OCI-LY7 (cell line): Measurements from ENCODE around the gene HSBP1L1. TPM values are rescaled to one million over a fixed set of nuclear protein-coding genes. Genes with fewer than 3 reads are reported as not detected.

Experiments used
- BruUV-seq: library from RNA; stranded (reverse); fragments of 400-500 nt; replicated peaks from 2 replicates; lab custom pipeline; 2021; lab: Mats Ljungman, UMichigan
- CTCF ChIA-PET: fragments of 300-600 bp; sonication (Branson Sonifier 250); formaldehyde crosslinking; loops from one replicate; lab custom pipeline; 2022; ENCODE audit warnings: antibody characterized with exemption; ENCODE audit not compliant: unreplicated experiment; lab: Charles Lee
- POLR2A ChIA-PET: fragments of 300-600 bp; sonication (Branson Sonifier 250); formaldehyde crosslinking; loops from one replicate; lab custom pipeline; 2022; ENCODE audit warnings: antibody characterized with exemption; lab: Charles Lee
- DNase-seq: peaks from one replicate; pipeline ENCODE4 v3.0.0-alpha.2; 2015; ENCODE audit warnings: low spot score
- H2AFZ ChIP-seq: fragments of 200-600 bp; sonication (generic), shearing (Covaris generic); 2 replicates; pipeline ENCODE4 v1.6.1; 2014; ENCODE audit warnings: mild to moderate bottlenecking, antibody characterized with exemption, low read length, moderate library complexity
- H3K27ac ChIP-seq: fragments of 200-600 bp; sonication (generic); 2 replicates; pipeline ENCODE4 v1.5.1; 2014; ENCODE audit warnings: mixed run types, low read depth, mild to moderate bottlenecking, moderate library complexity, low read length, inconsistent platforms; ENCODE audit not compliant: poor library complexity, severe bottlenecking
- H3K36me3 ChIP-seq: fragments of 200-600 bp; sonication (generic); 2 replicates; pipeline ENCODE4 v1.6.1; 2014; ENCODE audit warnings: mild to moderate bottlenecking, antibody characterized with exemption, low read length, moderate library complexity, mixed read lengths; ENCODE audit not compliant: insufficient read depth
- H3K4me1 ChIP-seq: fragments of 200-600 bp; sonication (generic); 2 replicates; pipeline ENCODE4 v1.5.1; 2014; ENCODE audit warnings: mild to moderate bottlenecking, low read length; ENCODE audit not compliant: insufficient read depth, poor library complexity, severe bottlenecking
- H3K4me2 ChIP-seq: fragments of 200-600 bp; sonication (generic); 2 replicates; pipeline ENCODE4 v1.6.1; 2014; ENCODE audit warnings: mild to moderate bottlenecking, low read length
- H3K4me3 ChIP-seq: fragments of 200-600 bp; sonication (generic); 2 replicates; pipeline ENCODE4 v1.5.1; 2014; ENCODE audit warnings: mild to moderate bottlenecking, low read depth, low read length; ENCODE audit not compliant: poor library complexity, severe bottlenecking
- H3K79me2 ChIP-seq: fragments of 200-600 bp; sonication (generic); 2 replicates; pipeline ENCODE4 v1.6.1; 2016; ENCODE audit warnings: low read depth, mild to moderate bottlenecking, low read length, moderate library complexity, mixed read lengths; ENCODE audit not compliant: insufficient read depth
- H3K9me2 ChIP-seq: fragments of 200-600 bp; sonication (generic); 2 replicates; pipeline ENCODE4 v1.6.1; 2016; ENCODE audit warnings: mild to moderate bottlenecking, low read length, mixed read lengths; ENCODE audit not compliant: insufficient read depth
- H3K9me3 ChIP-seq: fragments of 200-600 bp; sonication (generic); 2 replicates; pipeline ENCODE4 v1.6.1; 2014; ENCODE audit warnings: mild to moderate bottlenecking, mixed run types, low read length, mixed read lengths
- H4K20me1 ChIP-seq: fragments of 200-600 bp; sonication (generic); 2 replicates; pipeline ENCODE4 v1.6.1; 2014; ENCODE audit warnings: mild to moderate bottlenecking, antibody characterized with exemption, low read length, moderate library complexity, mixed read lengths; ENCODE audit not compliant: insufficient read depth
- CTCF ChIP-seq: fragments of 200-600 bp; sonication (generic); conservative IDR thresholded peaks from 2 replicates; pipeline ENCODE4 v1.5.1; 2014; ENCODE audit warnings: mild to moderate bottlenecking, antibody characterized with exemption, low read length, moderate library complexity, mixed read lengths
- EZH2phosphoT487 ChIP-seq: fragments of 200-600 bp; sonication (generic); IDR thresholded peaks from 2 replicates; pipeline ENCODE4 v1.6.1; 2018; ENCODE audit warnings: low read depth, borderline replicate concordance, mild to moderate bottlenecking, mixed run types, antibody characterized with exemption, low read length, moderate library complexity, mixed read lengths
- intact Hi-C: fragments of 100-400 bp; cut with micrococcal nuclease; formaldehyde crosslinking; loops from one replicate; pipeline ENCODE4 v1.10.0; 2022; ENCODE audit not compliant: unreplicated experiment
- total RNA-seq, 2 experiments: library from RNA; depleted of rRNA in 1 of 2; stranded (reverse); fragments of >200 nt in 1 of 2; shearing (Covaris generic) in 1 of 2; gene quantifications; 2 replicates each; pipeline ENCODE4 v1.2.3, GENCODE V29; 2014 to 2022

HSBP1L1 gene
- total RNA-seq, 2 experiments from 2014 or later = not detected

- peaks cover 17% of the 10 kb centered on the region for H3K36me3 ChIP-seq
- H3K27ac ChIP-seq = no peak overlapping the region
- no peak overlapping the region for H2AFZ ChIP-seq
- no peak overlapping the region for H3K4me3 ChIP-seq
- H3K4me2 ChIP-seq = no peak overlapping the region
- no peaks in the 10 kb centered on the region for H4K20me1 ChIP-seq
- no peaks in the 10 kb centered on the region for H3K4me1 ChIP-seq
- H3K9me3 ChIP-seq = peaks cover under 1% of the 10 kb centered on the region; the same call in 1 of the 2 replicates
- H3K79me2 ChIP-seq = no peaks in the 10 kb centered on the region
- intact Hi-C loops = no loop called here
- BruUV-seq = no TSS peak
- no peak for TF ChIP-seq CTCF
- TF ChIP-seq EZH2phosphoT487 = no peak
- ChIA-PET CTCF (no interaction called here), POLR2A (no interaction called here)
- DNase-seq = no peak
- H3K9me2 ChIP-seq = no peaks in the 10 kb centered on the region
These were observed 40.4 kb upstream of the HSBP1L1 start for GRCh38 chr18:79923896-79924585.

DNA sequence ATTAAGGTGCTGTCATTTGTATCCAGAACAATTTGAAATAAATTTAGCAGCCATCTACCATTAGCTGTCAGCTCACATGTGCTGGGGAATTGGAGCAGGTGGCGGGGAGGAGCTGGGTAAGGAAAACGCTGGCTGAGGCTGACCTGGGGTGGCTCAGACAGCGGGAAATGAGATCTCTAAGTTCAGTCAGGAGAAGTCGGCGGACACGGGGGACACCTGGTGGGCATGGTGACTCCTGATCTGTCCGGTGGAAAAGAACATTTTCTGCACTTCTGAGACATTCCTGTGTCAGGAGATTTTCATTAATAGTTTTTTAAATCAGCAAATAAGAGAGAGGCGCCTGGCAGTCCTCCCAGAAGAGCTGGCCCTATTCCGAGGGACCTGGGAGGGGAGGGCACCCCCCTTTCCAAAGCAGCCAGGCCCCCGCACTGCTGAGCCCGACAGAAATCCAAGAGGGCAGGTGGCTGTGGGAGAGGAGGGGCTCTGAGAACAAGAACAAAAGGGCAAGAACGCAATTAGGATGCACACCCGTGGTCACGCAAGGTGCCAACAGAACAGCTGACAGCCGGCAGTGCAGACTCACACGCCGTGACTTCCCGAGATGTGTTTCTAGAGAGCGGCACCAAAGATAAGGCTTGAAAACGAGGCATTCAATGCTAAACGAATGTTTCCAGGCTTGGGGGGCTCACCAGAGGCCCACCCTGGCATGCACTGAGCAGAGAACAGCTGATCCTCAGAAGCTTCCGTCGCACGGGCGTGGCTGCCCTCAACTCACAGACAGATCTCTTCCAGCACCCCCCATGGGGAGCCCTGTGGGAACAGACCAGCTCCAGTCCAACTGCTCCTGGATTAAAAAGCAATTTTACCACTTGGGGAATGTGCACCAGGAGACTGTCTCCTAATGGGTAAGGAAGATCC lies 39.4 kb upstream of the HSBP1L1 start:
- Histone ChIP-seq H3K9me3 (peaks cover 11% of the 10 kb centered on the region; the same call in 1 of the 2 replicates), H2AFZ (no peak overlapping the region), H3K4me1 (no peaks in the 10 kb centered on the region), H3K9me2 (no peaks in the 10 kb centered on the region), H3K79me2 (0 out of 2 replicates have a peak, but pooled peaks cover 5% of the 10 kb centered on the region), H3K4me3 (no peak overlapping the region), H3K4me2 (no peak overlapping the region), H4K20me1 (no peaks in the 10 kb centered on the region), H3K27ac (no peak overlapping the region), H3K36me3 (peaks cover 26% of the 10 kb centered on the region)
- no peak for DNase-seq
- no TSS peak for BruUV-seq
- ChIA-PET CTCF (no interaction called here), POLR2A (no interaction called here)
- TF ChIP-seq EZH2phosphoT487 (no peak), CTCF (no peak)
- intact Hi-C loops = no loop called here
